ENCODE measurements around the gene FNBP1L.
"Not testable (repeated sequence)": the region's sequence is repeated elsewhere in the genome, so short reads cannot be mapped to it uniquely, and the experiment has no call there.

- TF ChIP-seq CTCF (conservative IDR thresholded peaks at IDR 0.05; ENCODE audit: low read length); EZH2phosphoT487 (IDR thresholded peaks at IDR 0.05; ENCODE audit: borderline replicate concordance, low read depth, low read length): not testable (repeated sequence)
Observed at GRCh38 chr1:93479133-93479745, 31.3 kb downstream of the FNBP1L start.

All from OCI-LY7 (cell line).